Uterus (tissue), 4 donors: ENCODE results near the gene PRUNE1. TPM values are rescaled to one million over a fixed set of nuclear protein-coding genes. Genes with fewer than 3 reads are reported as not detected.

Experiments
- DNase-seq, 2 donors: peaks; one replicate each; pipeline ENCODE4 v3.0.0-alpha.2; 2019 to 2020
- H3K27ac ChIP-seq, 2 donors: fragments of 200-600 bp; sonication (generic); 1 replicate in 1 of 2; 2 replicates in 1 of 2; pipeline ENCODE4 v1.5.1; 2016 to 2018
- H3K27me3 ChIP-seq, 2 donors: fragments of 200-600 bp; sonication (generic); one replicate each; pipeline ENCODE4 v1.5.1; 2018 to 2019; ENCODE audit warnings: control low read depth in 1 of 2
- H3K36me3 ChIP-seq, 2 donors: fragments of 200-600 bp; sonication (generic); one replicate each; pipeline ENCODE4 v1.5.1; 2019; ENCODE audit warnings: control low read depth in 1 of 2
- H3K4me1 ChIP-seq, 2 donors: fragments of 200-600 bp; sonication (generic); one replicate each; pipeline ENCODE4 v1.5.1; 2018 to 2019; ENCODE audit warnings: control low read depth in 1 of 2
- H3K4me3 ChIP-seq, 2 donors: fragments of 200-600 bp; sonication (generic); 1 replicate in 1 of 2; 2 replicates in 1 of 2; pipeline ENCODE4 v1.5.1; 2018 to 2019; ENCODE audit warnings: mild to moderate bottlenecking in 1 of 2
- H3K9me3 ChIP-seq, 2 donors: fragments of 200-600 bp; sonication (generic); one replicate each; pipeline ENCODE4 v1.5.1; 2019; ENCODE audit warnings: control low read depth in 1 of 2
- POLR2A ChIP-seq, 2 donors: fragments of 450-650 bp; IDR thresholded peaks; one replicate each; pipeline ENCODE4 v1.6.1; 2016; ENCODE audit warnings: antibody characterized with exemption in 2 of 2, mild to moderate bottlenecking in 1 of 2, moderate library complexity in 1 of 2
- intact Hi-C: fragments of 100-400 bp; cut with DNase I; formaldehyde crosslinking; loops from one replicate; pipeline ENCODE4 v1.15.1; 2023; ENCODE audit warnings: low total_unique reads
- total RNA-seq, 4 donors: library from RNA; depleted of rRNA in 3 of 4; stranded (reverse); fragments of >200 nt in 3 of 4; gene quantifications; one replicate each; pipeline versions ENCODE4 v1.1.0 to v1.2.4, GENCODE V29; 2014 to 2023
- TF ChIP-seq, protein P1 (sequence below), 4 experiments: fragments of 200-600 bp in 2 of 4; fragments of 450-650 bp in 2 of 4; sonication (generic) in 2 of 4; IDR thresholded peaks; one replicate each; pipeline ENCODE4 v1.5.1; 2016 to 2019; ENCODE audit warnings: antibody characterized with exemption in 4 of 4, mild to moderate bottlenecking in 2 of 4, moderate library complexity in 1 of 4
- donor health status: DM: yes; HTN: yes; CAD: no.

The PRUNE1 gene
- total RNA-seq, 4 donors from 2014 or later, result 10.0 to 26.4 (median 20.1) TPM

DNA sequence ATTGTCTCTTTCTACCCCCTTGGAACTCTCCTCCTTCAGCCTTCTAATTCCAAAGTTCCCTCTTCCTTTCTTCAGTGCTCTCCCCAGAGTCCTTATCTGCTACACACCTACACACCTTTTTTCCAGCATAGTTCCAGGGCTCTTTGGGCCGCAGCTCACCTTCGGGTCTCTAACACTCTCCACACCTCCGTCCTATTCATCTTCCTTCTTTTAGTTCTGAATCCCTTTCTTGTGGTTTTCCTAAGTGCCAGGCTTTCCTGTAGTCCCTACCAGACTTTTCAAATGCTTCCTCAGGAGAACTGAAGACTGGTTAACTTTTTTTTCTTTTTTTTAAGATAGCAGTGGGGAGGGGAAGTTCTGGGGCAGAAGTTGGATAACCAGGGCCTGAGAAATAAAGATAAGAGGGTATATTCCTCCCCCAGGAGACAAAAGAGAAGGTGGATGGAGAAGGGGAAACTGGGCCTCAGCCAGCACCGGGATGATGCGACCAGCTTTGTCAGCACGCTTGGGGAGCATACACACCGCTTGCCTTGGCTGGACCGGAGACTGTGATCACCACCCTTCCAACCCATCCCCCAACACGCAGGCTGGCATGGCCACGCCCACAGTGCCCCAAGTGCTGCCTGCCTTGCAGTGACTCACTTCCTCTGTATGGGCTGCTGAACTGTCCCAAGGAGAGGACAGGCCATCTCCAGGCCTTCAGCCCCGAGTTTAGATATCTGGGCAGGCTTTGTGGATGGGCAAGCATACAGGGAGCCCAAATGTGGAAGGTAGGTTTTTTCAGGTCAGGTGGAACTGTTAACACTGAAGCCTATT, 31.2 kb upstream of the PRUNE1 start:
- H3K9me3 ChIP-seq, result no peaks in the 10 kb centered on the region
- no peak overlapping the region for H3K4me3 ChIP-seq
- H3K36me3 ChIP-seq, result no peaks in the 10 kb centered on the region
- peak overlapping the region; percentile 34 to 56 for H3K27ac ChIP-seq
- H3K27me3 ChIP-seq, result no peaks in the 10 kb centered on the region
- peak; percentile 58 to 68 for DNase-seq
- TF ChIP-seq POLR2A (IDR thresholded peaks at IDR 0.05), result peak in 1 of 2 donors; percentile 17
- TF ChIP-seq, protein P1, sequence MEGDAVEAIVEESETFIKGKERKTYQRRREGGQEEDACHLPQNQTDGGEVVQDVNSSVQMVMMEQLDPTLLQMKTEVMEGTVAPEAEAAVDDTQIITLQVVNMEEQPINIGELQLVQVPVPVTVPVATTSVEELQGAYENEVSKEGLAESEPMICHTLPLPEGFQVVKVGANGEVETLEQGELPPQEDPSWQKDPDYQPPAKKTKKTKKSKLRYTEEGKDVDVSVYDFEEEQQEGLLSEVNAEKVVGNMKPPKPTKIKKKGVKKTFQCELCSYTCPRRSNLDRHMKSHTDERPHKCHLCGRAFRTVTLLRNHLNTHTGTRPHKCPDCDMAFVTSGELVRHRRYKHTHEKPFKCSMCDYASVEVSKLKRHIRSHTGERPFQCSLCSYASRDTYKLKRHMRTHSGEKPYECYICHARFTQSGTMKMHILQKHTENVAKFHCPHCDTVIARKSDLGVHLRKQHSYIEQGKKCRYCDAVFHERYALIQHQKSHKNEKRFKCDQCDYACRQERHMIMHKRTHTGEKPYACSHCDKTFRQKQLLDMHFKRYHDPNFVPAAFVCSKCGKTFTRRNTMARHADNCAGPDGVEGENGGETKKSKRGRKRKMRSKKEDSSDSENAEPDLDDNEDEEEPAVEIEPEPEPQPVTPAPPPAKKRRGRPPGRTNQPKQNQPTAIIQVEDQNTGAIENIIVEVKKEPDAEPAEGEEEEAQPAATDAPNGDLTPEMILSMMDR (IDR thresholded peaks at IDR 0.05), result no peak
- intact Hi-C loops, result no loop called here
- peaks cover 8 to 23% of the 10 kb centered on the region in 2 donors for H3K4me1 ChIP-seq

DNA sequence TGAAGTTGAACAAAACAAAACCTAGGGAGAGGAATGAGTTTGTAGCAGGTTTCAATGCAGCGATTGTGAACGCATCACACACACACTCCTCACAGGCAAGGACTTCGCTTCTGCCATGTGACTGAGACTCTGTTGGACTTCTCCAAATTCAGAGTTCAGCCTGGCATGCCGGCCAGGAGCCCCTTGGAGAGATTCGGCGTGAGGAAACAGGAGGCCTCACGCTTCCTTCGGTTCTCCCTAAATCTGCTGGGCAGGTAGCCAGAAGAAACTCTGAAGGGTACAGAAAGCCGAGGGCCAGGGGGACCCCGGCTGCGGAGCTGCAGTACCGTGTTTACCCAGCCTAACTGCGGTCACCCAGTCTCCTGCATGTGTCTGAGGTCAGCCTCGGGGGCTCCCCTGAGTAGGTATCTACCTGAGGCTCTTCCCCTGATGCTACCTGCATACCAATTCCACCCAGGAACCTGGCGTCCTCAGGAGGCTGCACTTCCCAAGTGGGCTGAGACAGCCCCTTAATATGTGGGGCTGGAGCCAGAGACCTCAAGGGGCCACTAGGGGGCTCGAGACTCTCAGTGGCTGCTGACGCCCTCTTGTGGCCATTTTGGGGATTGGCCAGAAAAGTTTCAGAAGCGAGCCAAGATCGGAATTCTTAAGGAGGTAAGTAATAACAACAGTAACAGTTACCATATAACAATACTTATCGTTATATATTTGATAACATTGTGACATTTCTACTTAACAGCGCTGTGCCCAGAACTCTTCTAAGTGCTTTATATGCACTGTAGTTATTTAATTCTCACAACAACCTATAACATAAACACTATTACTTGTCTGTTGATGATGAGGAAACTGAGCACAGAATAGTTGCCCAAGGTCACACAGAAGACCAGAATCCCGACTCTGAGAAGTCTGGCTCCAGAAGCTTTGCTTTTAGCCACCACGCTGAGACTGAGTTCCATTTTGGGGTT, 28.9 kb upstream of the PRUNE1 start:
- Histone ChIP-seq H3K4me3 (no peak overlapping the region), H3K27ac (peak overlapping the region; percentile 46 to 67), H3K27me3 (no peaks in the 10 kb centered on the region), H3K9me3 (no peaks in the 10 kb centered on the region), H3K36me3 (no peaks in the 10 kb centered on the region), H3K4me1 (peaks cover 0 to 14% of the 10 kb centered on the region in 2 donors)
- no peak for TF ChIP-seq POLR2A (IDR thresholded peaks at IDR 0.05)
- TF ChIP-seq, protein P1 (IDR thresholded peaks at IDR 0.05), result peak; percentile 98 to 100 (median 98)
- DNase-seq, result peak; percentile 88 to 94
- intact Hi-C loops, result no loop called here

DNA sequence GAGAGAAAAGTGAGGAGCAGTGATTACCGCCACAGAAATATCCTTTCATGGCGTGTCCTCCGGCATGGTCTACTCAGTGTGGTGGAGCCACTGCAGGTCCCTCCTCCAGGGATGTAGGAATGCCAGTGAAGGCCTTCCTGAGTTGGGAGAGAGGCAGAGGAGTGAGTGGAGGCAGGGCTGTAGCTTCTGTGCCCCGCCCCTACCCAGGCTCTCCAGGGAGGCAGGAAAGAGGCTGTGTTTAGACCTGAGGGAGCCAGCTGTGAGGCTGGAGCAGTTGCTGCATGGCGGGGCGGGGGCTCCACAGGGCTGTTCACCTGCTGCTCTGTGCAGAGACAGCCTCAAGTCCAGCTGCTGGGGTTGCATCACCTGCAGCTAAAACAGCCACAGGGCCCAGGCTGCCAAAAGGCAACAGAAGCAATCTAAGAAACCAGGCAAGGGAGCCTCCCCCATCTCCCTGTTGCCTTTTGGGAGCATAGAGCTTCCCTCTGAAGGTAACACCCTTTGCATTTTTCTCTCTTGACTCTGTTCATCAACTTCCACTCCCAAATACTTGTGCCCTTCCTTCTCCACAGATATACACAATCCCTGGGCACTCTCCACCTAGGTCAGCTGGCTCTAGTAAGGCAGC, 27.0 kb upstream of the PRUNE1 start:
- intact Hi-C loops, result no loop called here
- no peak for TF ChIP-seq POLR2A (IDR thresholded peaks at IDR 0.05)
- TF ChIP-seq, protein P1 (IDR thresholded peaks at IDR 0.05), result no peak
- no peaks in the 10 kb centered on the region for H3K9me3 ChIP-seq
- H3K36me3 ChIP-seq, result no peaks in the 10 kb centered on the region
- H3K27ac ChIP-seq, result peak overlapping the region; percentile 73 to 74
- no peak overlapping the region for H3K4me3 ChIP-seq
- H3K27me3 ChIP-seq, result no peaks in the 10 kb centered on the region
- peak; percentile 31 to 44 for DNase-seq
- peaks cover 0 to 14% of the 10 kb centered on the region in 2 donors for H3K4me1 ChIP-seq

DNA sequence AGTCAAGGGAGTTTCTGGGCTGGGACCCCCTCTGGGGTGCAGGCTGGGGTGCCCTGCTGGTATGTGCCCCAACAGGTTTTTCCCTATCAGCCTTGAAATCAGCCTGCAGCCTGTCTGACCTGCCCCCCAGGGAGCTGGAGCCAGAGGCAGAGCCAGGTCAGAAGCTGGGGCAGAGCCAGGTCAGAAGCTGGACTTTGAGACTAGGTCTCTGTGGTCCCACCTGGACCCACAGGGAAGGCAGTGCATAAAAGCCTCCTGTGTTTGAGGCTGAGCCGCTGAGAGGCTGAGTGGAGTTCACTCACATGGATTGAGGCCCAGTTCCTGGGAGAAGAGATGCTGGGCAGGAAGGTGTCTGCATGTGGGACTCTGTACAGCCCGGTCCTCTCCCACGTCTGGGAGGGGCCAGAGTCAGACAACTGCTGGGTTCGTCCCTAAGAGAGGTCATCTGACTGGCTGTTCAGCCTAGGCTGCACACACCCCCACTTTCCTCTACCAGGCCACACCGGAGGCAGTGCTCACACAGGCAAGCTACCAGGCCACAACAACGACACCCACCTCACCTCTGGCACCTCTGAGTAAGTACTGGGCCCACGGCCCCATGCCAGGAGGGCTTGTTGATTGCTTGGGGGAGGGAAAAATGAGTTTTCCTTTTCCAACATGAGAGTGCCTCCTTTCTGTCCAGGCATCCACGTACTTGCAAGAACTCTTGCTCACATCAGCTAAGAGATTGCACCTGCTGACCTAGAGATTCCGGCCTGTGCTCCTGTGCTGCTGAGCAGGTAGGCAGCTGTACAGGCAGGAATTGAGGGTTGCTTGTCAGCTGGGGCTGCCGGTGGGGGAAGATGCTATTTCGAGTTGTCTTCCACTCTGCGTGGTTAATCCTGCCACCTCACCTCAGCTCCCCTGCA, 26.2 kb upstream of the PRUNE1 start, which contains the start of gene ANXA9:
Gene ANXA9 (plus strand): TSS at position 488 of the 908 bp plus-strand sequence. CDS start 814 bp downstream, outside the sequence.
- Histone ChIP-seq H3K4me3 (no peak within 1 kb of the TSS), H3K9me3 (no peaks in the 10 kb centered on the region), H3K36me3 (no peaks in the 10 kb centered on the region), H3K27me3 (no peaks in the 10 kb centered on the region), H3K4me1 (peaks cover 0 to 14% of the 10 kb centered on the region in 2 donors), H3K27ac (peak within 1 kb of the TSS; percentile 73 to 74)
- intact Hi-C loops, result no loop called here
- peak; percentile 70 to 74 for DNase-seq
- no peak for TF ChIP-seq POLR2A (IDR thresholded peaks at IDR 0.05)
- TF ChIP-seq, protein P1 (IDR thresholded peaks at IDR 0.05), result no peak
